Muscle layer of colon (tissue), 2 donors: ENCODE data around the gene ATP11A.

Source experiments
- H3K27ac ChIP-seq: one replicate; pipeline ENCODE4 v1.7.0; 2013; ENCODE audit warnings: low read depth, mild to moderate bottlenecking, low read length, moderate library complexity
- H3K27me3 ChIP-seq, 2 donors: one replicate each; pipeline ENCODE4 v1.7.0; 2013; ENCODE audit warnings: low read length in 2 of 2, mild to moderate bottlenecking in 2 of 2; ENCODE audit not compliant: insufficient read depth in 2 of 2, control insufficient read depth in 1 of 2
- H3K36me3 ChIP-seq: one replicate; pipeline ENCODE4 v1.7.0; 2013; ENCODE audit warnings: mild to moderate bottlenecking, low read length; ENCODE audit not compliant: insufficient read depth
- H3K4me1 ChIP-seq: one replicate; pipeline ENCODE4 v1.7.0; 2013; ENCODE audit warnings: mild to moderate bottlenecking, low read length; ENCODE audit not compliant: insufficient read depth
- H3K4me3 ChIP-seq, 2 donors: one replicate each; pipeline ENCODE4 v1.7.0; 2013; ENCODE audit warnings: low read length in 2 of 2, low read depth in 1 of 2, mild to moderate bottlenecking in 1 of 2, moderate library complexity in 1 of 2
- H3K9ac ChIP-seq: one replicate; pipeline ENCODE4 v1.7.0; 2013; ENCODE audit warnings: low read length
- H3K9me3 ChIP-seq: one replicate; pipeline ENCODE4 v1.7.0; 2013; ENCODE audit warnings: mild to moderate bottlenecking, low read length
- donor health status: abdominal sarcoma.
- donor health status: Adenocarcinoma of cecum.

ATP11A gene

DNA sequence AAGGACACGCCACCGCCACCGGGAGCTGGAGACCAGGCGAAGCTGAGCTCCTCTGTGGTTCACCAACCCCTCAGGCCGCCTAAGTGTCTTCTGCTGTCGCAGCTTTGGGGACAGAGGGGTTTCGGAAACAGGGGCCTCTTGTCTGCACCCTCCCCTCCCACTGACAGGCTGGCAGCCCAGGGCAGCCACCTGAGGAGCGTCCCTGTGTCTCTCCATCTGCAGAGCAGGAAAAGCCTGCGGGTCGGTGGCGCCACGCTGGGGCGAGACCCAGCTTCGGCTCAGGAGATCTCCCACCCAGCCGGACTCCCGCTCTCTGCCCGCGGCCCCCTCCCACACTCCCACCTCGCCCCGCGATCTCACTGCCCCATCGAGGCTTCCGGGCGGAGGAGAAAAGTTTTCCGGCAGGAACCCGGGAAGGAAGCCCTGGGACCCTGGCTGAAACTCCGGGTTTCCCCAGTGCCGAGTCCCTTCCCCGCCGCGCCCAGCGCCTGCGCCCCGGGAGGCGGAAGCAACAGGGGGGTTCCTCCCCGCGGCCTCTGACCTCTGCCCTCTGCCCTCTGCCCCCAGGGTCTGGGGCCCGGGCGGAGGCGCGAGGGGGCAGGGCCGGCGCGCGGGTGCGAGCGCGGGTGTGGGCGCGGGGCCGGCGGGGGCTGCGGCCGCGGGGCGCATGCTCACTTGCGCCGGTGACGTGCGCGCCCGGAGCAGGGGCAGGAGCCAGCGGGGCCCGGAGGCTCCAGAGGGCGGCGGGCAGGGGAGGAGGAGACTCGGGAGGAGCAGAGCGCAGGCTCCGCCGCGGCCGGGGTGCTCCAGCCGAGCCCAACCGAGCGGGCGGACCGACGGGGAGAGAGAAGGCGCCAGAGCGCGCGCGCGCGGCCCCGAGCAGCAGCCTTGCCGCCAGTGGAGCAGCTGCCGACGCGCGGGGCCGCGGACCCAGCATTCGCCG, at the start of gene ATP11A:
ATP11A (plus strand) TSS at position 736 of the 943 bp plus-strand sequence. CDS start 379 bp downstream, outside the sequence.
- Histone ChIP-seq H3K27ac (peak within 1 kb of the TSS; percentile 93), H3K4me3 (peak within 1 kb of the TSS; percentile 68 to 72), H3K36me3 (no peaks in the 10 kb centered on the region), H3K9me3 (no peaks in the 10 kb centered on the region), H3K4me1 (peaks cover 28% of the 10 kb centered on the region), H3K27me3 (no peaks in the 10 kb centered on the region), H3K9ac (peak within 1 kb of the TSS; percentile 54)

DNA sequence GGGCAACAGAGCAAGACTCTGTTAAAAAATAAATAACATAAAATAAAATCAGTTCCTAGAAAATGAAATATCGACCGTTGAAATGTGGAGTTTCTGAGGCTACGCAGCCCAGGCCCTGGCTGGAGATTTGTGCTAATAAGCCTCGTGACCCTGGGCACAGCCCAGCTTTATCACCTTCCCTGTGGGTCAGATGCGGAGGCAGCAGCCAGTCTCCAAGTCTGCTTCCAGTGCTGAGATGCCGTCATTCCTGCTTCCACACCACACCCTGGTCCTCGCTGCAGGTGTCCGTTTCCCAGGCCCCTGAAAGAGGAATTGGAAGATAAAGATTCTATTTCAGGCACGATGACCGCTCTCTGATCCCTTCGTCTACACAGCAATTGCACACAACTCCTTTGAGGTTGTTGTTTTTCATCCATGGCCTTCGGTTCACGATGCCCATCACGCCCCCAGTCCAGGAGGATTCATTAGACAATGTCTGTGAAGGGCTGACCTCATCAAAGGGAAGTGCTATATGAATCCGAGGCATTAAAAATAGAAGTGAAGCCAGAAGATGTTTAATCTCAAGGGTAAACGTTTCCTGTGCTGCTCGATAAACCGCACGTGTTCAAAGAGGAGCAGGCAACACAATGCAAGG, 48.3 kb upstream of the ATP11A start:
- no peaks in the 10 kb centered on the region for H3K36me3 ChIP-seq
- H3K9me3 ChIP-seq, result no peaks in the 10 kb centered on the region
- no peak overlapping the region for H3K9ac ChIP-seq
- H3K27me3 ChIP-seq, result peaks cover 0 to 3% of the 10 kb centered on the region in 2 donors
- H3K27ac ChIP-seq, result no peak overlapping the region
- H3K4me3 ChIP-seq, result no peak overlapping the region
- peaks cover 5% of the 10 kb centered on the region for H3K4me1 ChIP-seq

DNA sequence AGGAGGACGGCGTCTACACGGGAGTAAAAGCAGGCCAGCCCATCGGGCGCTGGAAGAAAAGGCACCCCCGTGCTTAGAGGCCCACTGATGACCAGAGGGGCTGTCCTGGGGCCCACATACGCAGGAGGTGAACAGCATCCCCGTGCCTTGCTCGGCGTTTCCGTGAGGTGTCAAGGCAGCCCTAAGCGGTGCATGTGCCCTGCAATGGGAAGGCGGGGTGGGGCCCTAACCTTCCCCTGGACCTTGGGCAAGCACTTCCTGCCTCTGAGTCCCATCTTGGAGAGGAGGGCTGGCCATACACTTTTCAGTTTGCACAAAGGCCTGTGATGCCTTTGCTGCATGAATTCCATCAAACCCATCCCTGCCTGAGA, 47.8 kb upstream of the ATP11A start:
- Histone ChIP-seq H3K27ac (no peak overlapping the region), H3K27me3 (peaks cover 0 to 3% of the 10 kb centered on the region in 2 donors)

DNA sequence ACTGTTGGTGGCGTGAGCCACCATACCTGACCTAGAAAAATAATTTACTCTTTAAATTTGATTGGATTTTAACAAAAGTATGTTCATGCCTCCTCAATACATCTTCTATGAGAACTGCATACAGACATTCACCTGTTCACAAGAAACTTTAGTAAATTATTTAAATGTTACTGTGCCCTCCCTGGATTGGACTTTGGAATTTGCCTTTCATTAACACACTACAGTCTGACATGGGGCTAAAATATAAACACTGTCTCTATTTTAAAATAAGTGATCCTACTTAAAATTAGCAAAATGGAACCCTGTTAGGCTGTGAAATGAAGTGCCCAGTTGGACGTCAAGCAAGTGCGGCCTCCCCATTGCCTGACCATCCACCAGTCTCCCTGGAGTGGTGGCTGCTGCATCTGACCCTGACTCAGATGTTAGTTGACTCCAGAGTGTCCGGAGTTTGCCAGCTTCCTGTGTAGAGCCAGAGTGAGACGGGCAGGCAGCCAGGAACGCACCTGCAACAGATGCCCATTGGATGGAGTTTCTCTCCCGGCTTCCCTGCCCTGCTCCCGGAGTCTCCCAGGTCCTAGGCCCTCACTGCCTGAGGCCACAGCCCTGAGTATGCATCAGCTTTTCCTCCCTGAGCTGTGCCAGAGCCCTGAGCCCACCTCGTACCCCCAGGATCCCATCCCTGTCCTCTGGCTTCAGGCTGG, 45.9 kb upstream of the ATP11A start:
- Histone ChIP-seq H3K27ac (no peak overlapping the region), H3K9ac (no peak overlapping the region)

More for the DNA sequence above, 47.8 kb upstream of the ATP11A start:
- peaks cover 5% of the 10 kb centered on the region for H3K4me1 ChIP-seq
- no peak overlapping the region for H3K9ac ChIP-seq
- H3K4me3 ChIP-seq, result no peak overlapping the region
- H3K36me3 ChIP-seq, result no peaks in the 10 kb centered on the region
- H3K9me3 ChIP-seq, result no peaks in the 10 kb centered on the region

DNA sequence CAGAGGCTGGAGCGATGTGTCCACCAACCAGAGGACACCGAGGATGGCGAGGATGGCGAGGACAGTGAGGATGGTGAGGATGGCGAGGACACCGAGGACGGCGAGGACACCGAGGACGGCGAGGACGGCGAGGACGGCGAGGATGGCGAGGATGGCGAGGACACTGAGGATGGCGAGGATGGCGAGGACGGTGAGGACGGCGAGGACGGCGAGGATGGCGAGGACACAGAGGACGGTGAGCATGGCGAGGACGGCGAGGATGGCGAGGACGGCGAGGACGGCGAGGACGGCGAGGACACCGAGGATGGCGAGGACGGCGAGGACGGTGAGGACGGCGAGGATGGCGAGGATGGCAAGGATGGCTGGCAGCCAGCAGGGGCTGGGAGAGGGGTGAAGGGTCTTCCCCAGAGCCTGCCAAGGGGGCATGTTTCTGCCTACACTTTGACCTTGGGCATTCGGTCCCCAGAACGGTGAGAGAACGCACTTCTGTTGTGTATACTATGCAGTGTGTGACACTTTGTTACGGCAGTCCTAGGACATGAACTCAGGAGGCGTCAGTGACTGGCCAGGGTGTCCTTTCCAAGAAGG, 44.4 kb upstream of the ATP11A start:
- H3K9me3 ChIP-seq, result no peaks in the 10 kb centered on the region
- H3K27me3 ChIP-seq, result peaks cover 0 to 3% of the 10 kb centered on the region in 2 donors
- no peaks in the 10 kb centered on the region for H3K36me3 ChIP-seq
- no peak overlapping the region for H3K4me3 ChIP-seq
- no peak overlapping the region for H3K27ac ChIP-seq
- H3K4me1 ChIP-seq, result no peaks in the 10 kb centered on the region
- no peak overlapping the region for H3K9ac ChIP-seq

More for the DNA sequence above, 45.9 kb upstream of the ATP11A start:
- H3K4me1 ChIP-seq, result no peaks in the 10 kb centered on the region
- no peaks in the 10 kb centered on the region for H3K36me3 ChIP-seq
- H3K4me3 ChIP-seq, result no peak overlapping the region
- no peaks in the 10 kb centered on the region for H3K9me3 ChIP-seq
- peaks cover 0 to 3% of the 10 kb centered on the region in 2 donors for H3K27me3 ChIP-seq

DNA sequence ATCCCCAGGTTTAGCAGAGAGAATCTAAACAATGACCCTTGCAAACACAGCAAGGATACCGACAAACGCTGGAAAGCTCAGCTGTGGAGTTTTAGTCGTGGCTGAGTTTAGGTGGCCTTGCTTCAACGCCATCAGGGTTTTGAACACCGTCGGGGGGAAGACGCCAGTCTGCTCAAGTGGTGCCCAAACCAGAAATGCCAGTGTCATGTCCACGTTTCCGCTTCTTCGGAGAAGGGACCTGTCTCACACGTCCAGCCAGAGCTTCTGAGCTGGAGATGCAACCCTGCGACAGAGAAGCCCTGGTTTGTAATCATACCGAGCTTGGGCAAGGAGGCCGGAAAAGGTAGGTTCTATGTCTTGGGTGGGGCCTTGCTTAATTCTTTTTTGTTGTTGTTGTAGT, 42.6 kb upstream of the ATP11A start:
- H3K4me3 ChIP-seq, result no peak overlapping the region
- H3K9ac ChIP-seq, result no peak overlapping the region
- no peaks in the 10 kb centered on the region for H3K36me3 ChIP-seq
- H3K9me3 ChIP-seq, result no peaks in the 10 kb centered on the region
- H3K27ac ChIP-seq, result no peak overlapping the region
- H3K4me1 ChIP-seq, result peaks cover 15% of the 10 kb centered on the region
- no peaks in the 10 kb centered on the region for H3K27me3 ChIP-seq

DNA sequence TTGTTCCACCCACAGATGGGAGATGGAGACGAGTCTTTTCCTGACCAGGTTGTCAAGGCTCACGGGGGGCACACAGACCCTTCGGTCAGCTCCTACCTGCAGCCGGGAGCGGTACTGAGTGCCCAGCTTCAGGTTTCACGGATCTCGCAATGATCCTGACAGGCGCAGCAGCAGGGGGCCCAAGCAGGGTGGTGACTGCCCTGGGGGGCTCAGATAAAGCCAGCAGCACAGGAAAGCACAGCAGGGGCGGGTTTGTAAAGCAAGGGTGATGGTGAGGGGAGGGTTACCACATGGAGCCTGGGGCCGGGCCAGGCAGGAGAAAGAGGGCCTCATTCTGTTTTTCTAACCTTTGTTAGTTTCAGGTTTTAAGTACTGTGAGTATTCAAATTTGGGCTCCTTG, 41.7 kb upstream of the ATP11A start:
- H3K9me3 ChIP-seq, result no peaks in the 10 kb centered on the region
- H3K4me1 ChIP-seq, result peaks cover 23% of the 10 kb centered on the region
- no peak overlapping the region for H3K9ac ChIP-seq
- no peak overlapping the region for H3K27ac ChIP-seq
- H3K36me3 ChIP-seq, result no peaks in the 10 kb centered on the region
- H3K4me3 ChIP-seq, result no peak overlapping the region
- no peaks in the 10 kb centered on the region for H3K27me3 ChIP-seq

DNA sequence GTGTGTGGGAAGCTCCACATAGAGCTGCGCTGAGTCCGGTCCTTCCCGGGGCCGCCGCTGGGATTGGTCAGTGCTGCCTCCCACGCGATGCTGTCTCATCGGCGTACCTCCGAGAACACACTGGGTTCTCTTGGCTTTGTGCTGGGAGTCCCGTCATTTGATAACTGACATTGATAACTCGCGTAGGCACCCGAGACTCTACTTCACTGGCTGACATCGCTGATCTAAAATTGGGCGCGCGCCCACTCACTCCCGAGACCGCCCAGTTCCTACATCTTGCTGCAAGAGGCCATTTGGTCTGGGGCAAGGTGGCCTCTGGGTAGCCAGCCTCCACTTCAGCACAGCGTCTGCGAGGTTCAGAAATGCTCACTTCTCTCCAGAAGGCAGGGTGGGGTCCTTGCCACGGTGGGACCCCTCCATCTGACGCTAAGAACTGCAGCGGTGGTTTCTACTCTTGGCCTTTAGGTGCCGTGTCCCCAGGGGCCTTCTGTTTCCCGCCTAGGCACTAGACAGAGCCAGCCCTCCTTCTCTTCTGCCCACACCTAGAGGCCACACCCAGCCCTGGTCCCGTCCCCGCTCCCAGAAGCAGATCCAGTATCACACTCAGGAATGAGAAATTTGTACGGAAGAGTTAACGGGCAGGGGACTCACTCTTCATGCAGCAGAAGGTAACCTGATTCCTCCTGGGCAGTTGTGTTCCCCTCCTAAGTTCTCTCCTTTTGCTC, 40.7 kb upstream of the ATP11A start:
- Histone ChIP-seq H3K36me3 (no peaks in the 10 kb centered on the region), H3K4me1 (peaks cover 29% of the 10 kb centered on the region), H3K4me3 (no peak overlapping the region), H3K27ac (no peak overlapping the region), H3K9me3 (no peaks in the 10 kb centered on the region), H3K27me3 (no peaks in the 10 kb centered on the region), H3K9ac (no peak overlapping the region)

DNA sequence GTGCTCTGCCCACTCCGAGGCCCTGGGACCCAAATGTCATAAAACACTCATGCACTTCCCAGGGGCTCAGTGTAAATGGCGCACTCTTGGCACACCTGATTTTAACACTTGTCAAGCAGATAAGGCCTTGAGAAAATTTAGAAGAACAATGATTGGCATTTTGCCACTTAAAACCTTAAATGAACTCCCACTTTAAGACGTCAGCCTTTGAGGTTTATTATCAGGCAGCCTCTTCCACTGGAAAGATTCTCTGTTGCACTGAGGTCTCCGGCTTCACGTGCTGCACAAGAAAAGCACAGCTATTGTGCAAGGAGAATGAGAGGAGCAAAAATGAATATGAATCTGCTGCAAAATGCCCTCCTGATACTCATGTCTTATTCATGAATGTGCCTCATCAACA, 38.5 kb upstream of the ATP11A start:
- H3K9ac ChIP-seq, result no peak overlapping the region
- H3K4me3 ChIP-seq, result no peak overlapping the region
- H3K27me3 ChIP-seq, result no peaks in the 10 kb centered on the region
- H3K27ac ChIP-seq, result no peak overlapping the region
- H3K9me3 ChIP-seq, result no peaks in the 10 kb centered on the region
- peaks cover 29% of the 10 kb centered on the region for H3K4me1 ChIP-seq
- H3K36me3 ChIP-seq, result no peaks in the 10 kb centered on the region

DNA sequence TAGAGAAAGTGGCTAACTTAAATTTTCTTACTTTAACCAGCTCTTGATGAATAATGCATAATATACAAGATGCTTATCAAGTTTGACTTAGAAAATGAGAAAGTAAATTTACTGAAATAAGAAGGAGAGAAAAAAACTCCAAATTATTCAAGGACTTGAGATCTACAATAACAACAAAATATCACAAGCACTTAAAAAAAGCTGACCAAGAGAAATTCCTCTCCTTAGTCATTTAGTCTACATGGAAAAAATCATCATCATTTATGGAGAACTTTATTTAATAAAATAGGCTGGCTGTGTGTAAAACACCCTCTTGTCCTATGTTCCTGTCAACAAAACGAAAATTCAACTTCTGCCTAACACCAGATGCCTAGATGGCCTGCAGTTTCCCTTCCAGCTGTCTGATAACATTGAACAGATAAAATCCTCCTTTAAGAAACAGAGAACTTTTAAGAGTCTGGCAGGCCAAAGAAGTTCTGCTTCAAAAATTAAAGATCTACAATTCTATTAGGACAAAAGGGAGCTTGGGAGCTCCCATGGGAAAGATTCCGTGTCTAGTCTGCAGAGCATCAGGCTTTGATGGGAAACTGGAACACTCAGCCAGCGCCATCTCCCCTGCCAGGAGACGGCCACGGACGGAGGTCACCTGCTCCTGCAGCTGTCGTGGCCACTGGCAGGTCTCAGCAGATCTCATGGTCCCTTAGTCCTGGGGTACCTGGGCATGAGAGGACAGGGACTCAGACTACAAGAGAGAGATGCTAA, 37.9 kb upstream of the ATP11A start:
- no peak overlapping the region for H3K4me3 ChIP-seq
- H3K36me3 ChIP-seq, result no peaks in the 10 kb centered on the region
- H3K27ac ChIP-seq, result peak overlapping the region; percentile 85
- no peak overlapping the region for H3K9ac ChIP-seq
- peaks cover 29% of the 10 kb centered on the region for H3K4me1 ChIP-seq
- no peaks in the 10 kb centered on the region for H3K9me3 ChIP-seq
- no peaks in the 10 kb centered on the region for H3K27me3 ChIP-seq
